GM10266 (cell line): Measurements from ENCODE around the gene TXNL1.
A peak's percentile ranks its signal among the peaks of the same experiment; 100 is the strongest.

Experiments used
- DNase-seq: peaks from one replicate; pipeline ENCODE4 v3.0.0; 2012; ENCODE audit errors: extremely low spot score
- TF ChIP-seq, protein P1 (sequence below): IDR thresholded peaks from 2 replicates; pipeline ENCODE4 v1.5.1; 2012; ENCODE audit warnings: mild to moderate bottlenecking, low read depth; ENCODE audit not compliant: control insufficient read depth, insufficient read depth; ENCODE audit errors: missing control alignments

TXNL1 gene

DNA sequence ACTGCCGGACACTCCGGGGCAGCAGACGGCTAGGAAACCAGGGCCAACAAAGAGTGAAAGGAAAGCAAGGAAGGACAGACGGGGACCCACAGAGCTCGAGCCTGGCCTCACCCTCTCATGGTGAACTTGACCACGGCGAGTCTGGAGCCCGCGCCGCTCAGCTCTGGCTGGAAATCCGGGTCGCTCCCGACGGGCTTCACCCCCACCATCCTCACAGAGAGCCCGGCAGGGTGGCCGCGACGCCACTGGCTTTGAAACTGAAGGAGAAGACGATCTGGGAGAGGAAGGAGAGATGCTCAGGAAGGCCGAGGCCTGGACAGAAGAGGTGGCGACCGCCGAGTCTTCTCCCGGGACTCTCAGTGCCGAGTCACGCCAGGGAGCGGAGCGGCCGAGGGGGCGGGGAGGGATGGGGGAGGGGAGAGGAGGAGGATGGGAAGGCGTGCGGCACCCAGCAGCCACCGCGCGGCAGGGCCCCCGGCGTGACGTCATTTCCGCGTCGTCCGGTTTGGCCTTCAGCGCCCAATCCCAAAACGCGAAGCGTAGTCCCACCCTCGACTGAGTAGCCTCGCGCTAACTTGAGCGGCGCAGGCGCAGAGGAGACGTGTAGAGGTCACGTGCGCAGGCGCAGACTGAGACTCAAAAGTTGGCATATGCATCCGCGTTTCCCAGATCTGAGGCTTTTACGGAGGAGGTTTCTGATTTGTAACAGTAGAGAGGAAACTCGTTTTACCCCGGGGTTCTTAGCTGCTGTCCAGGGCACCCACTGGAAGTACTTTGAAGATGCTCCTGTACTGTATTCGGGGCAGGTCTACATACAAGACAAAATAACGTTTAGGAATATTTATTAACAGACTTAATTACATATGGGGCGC, at the start of gene TXNL1:
Gene TXNL1, minus strand, starts transcription at position 361 of the 872 bp plus-strand sequence. Its CDS starts 152 bp downstream, at position 209.
- TF ChIP-seq, protein P1, sequence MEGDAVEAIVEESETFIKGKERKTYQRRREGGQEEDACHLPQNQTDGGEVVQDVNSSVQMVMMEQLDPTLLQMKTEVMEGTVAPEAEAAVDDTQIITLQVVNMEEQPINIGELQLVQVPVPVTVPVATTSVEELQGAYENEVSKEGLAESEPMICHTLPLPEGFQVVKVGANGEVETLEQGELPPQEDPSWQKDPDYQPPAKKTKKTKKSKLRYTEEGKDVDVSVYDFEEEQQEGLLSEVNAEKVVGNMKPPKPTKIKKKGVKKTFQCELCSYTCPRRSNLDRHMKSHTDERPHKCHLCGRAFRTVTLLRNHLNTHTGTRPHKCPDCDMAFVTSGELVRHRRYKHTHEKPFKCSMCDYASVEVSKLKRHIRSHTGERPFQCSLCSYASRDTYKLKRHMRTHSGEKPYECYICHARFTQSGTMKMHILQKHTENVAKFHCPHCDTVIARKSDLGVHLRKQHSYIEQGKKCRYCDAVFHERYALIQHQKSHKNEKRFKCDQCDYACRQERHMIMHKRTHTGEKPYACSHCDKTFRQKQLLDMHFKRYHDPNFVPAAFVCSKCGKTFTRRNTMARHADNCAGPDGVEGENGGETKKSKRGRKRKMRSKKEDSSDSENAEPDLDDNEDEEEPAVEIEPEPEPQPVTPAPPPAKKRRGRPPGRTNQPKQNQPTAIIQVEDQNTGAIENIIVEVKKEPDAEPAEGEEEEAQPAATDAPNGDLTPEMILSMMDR, result no peak
- DNase-seq, result peak; percentile 91

DNA sequence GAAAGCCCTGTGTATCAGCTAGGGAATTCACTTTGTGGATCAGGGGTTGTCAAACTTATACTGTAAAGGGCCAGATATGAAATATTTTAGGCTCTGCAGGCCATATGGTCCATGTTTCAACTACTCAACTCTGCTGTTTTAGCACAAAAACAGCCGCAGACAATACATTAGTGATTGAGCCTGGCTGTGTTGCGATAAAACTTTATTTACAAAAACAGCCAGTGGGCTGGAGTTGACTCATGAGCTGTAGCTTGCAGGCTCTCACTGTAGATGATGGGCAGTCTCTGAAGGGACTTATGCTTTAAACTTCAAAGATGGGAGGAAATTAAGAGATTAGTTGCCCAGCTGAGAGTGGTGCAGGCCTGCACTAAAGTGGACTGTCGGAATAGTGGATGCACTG, 45.9 kb upstream of the TXNL1 start:
- TF ChIP-seq, protein P1, result no peak
- DNase-seq, result no peak

- TF ChIP-seq, protein P1, result no peak
- no peak for DNase-seq
Measured at GRCh38 chr18:56678836-56679565, 40.6 kb upstream of the TXNL1 start.

DNA sequence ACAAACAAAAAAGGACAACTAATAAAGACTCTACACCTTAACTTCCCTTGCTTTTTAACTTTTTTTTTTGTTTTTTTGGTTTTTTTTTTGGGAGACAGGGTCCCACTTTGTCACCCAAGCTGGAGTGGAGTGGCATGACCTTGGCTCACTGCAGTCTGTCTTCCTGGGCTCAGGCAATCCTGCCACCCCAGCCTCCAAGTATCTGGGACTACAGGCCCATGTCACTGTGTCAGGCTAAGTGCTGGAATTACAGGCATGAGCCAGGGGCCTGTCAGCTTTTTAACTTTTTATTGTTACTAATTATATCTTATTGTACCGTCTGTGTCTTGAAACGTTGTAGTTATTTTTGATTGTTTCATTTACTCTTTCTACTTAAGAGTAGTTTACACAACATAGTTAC, 38.2 kb upstream of the TXNL1 start:
- TF ChIP-seq, protein P1, result no peak
- no peak for DNase-seq

DNA sequence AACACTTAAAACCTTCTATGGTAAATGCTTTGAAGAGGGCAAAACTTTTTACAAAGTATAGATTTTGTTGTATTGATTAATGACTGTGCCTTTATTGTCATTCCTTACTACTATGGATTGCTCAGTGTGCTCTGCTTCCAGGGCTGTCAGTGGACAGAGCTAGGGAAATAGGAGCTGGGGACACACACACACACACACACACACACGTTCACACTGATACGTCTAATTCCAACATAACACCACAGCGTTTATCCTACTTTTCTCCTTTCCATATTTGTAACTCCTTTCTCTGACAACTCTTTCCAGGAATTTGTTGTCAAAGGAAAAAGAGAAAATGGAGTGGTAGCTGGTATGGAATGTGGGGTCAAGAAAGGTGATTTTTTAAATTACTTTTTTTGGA, 34.6 kb upstream of the TXNL1 start:
- DNase-seq, result no peak
- TF ChIP-seq, protein P1, result no peak

- TF ChIP-seq, protein P1, result no peak
- DNase-seq, result no peak
Measured at GRCh38 chr18:56672391-56672790, 34.0 kb upstream of the TXNL1 start.

- TF ChIP-seq, protein P1, result no peak
- no peak for DNase-seq
Measured at GRCh38 chr18:56662902-56663301, 24.5 kb upstream of the TXNL1 start.
